BE2C (cell line): ENCODE results near the gene TGM6.

Experiments used
- DNase-seq: peaks from one replicate; pipeline ENCODE4 v3.0.0-alpha.2; 2020
- H3K27me3 ChIP-seq: fragments of 250-450 bp; sonication (Bioruptor Pico); 2 replicates; pipeline ENCODE4 v1.5.1; 2020; ENCODE audit warnings: mild to moderate bottlenecking
- H3K36me3 ChIP-seq: fragments of 250-450 bp; sonication (Bioruptor Pico); 2 replicates; pipeline ENCODE4 v1.5.1; 2020; ENCODE audit warnings: mild to moderate bottlenecking
- H3K4me1 ChIP-seq: fragments of 250-450 bp; sonication (Bioruptor Pico); 2 replicates; pipeline ENCODE4 v1.5.1; 2020
- H3K4me3 ChIP-seq: 2 replicates; pipeline ENCODE4 v1.5.1; 2011; ENCODE audit warnings: low read depth, low read length
- H3K9me3 ChIP-seq: fragments of 250-450 bp; sonication (Bioruptor Pico); 2 replicates; pipeline ENCODE4 v1.5.1; 2020
- TF ChIP-seq, protein P1 (sequence below): IDR thresholded peaks from 2 replicates; pipeline ENCODE4 v1.5.1; 2012; ENCODE audit warnings: mild to moderate bottlenecking, low read depth, low read length

Gene TGM6

DNA sequence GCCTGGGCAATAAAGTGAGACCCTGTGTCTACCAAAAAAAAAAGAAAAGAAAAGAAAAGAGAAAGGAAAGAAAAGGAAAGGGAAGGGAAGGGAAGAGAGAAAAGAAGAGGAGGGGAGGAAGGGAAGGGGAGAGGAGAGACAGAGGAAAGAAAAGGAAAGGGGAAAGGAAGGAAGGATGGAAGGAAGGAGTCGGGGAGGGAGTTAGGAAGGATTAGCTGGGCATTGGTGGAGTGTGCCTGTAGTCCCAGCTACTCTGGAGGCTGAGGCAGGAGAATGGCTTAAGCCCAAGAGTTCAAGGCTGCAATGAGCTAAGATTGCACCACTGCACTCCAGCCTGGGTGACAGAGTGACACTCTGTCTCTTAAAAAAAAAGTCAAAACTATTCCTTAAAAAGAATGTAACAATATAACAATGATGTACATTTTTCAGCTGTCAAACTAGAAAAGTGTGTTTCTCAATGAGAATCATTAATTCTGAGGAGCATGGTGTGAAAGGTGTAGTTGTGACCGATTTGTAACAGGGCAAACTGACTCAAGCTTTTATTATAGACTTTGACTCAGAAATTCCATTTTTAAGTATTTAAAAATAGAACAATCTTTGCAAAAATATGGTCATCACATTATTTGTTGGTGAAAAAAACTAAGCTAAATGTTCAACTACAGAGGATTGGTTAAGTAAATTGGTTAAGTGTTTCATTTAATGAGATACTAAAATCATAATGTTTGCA, 75.2 kb downstream of the TGM6 start:
- no peaks in the 10 kb centered on the region for H3K9me3 ChIP-seq
- no peak for DNase-seq

DNA sequence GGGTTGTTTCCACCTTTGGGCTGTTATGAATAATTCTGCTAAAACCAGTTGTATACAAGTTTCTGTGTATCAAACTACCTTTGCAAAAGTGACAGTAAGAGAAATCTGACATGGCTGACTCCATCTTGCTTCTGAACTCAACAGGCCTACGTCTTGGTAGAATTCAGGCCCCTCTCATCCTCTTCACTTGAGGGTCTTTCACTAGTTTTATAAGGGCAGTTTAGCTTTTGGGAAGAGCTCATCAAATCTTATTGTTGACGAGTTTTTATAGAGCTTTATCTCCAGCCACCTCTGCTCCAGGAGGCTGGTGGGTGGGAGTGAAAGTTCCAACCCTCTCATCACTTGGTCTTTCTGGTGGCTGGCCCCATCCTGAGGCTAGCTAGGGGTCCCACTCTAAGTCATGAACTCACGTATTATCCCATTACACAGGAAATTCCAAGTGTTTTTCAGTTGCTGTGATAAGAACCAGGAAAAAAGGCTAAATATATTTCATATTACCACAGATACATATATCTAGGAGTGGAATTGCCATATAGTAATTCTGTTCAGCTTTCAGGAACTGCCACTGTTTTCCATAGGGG, 78.3 kb downstream of the TGM6 start:
- H3K4me3 ChIP-seq, result no peak overlapping the region
- H3K27me3 ChIP-seq, result no peaks in the 10 kb centered on the region
- DNase-seq, result no peak
- TF ChIP-seq, protein P1, sequence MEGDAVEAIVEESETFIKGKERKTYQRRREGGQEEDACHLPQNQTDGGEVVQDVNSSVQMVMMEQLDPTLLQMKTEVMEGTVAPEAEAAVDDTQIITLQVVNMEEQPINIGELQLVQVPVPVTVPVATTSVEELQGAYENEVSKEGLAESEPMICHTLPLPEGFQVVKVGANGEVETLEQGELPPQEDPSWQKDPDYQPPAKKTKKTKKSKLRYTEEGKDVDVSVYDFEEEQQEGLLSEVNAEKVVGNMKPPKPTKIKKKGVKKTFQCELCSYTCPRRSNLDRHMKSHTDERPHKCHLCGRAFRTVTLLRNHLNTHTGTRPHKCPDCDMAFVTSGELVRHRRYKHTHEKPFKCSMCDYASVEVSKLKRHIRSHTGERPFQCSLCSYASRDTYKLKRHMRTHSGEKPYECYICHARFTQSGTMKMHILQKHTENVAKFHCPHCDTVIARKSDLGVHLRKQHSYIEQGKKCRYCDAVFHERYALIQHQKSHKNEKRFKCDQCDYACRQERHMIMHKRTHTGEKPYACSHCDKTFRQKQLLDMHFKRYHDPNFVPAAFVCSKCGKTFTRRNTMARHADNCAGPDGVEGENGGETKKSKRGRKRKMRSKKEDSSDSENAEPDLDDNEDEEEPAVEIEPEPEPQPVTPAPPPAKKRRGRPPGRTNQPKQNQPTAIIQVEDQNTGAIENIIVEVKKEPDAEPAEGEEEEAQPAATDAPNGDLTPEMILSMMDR, result no peak
- H3K4me1 ChIP-seq, result no peaks in the 10 kb centered on the region
- H3K36me3 ChIP-seq, result peaks cover 37% of the 10 kb centered on the region
- H3K9me3 ChIP-seq, result no peaks in the 10 kb centered on the region

More for the DNA sequence above, 75.2 kb downstream of the TGM6 start:
- Histone ChIP-seq H3K4me1 (no peaks in the 10 kb centered on the region), H3K27me3 (no peaks in the 10 kb centered on the region), H3K36me3 (peaks cover 7% of the 10 kb centered on the region), H3K4me3 (no peak overlapping the region)
- TF ChIP-seq, protein P1, result no peak

DNA sequence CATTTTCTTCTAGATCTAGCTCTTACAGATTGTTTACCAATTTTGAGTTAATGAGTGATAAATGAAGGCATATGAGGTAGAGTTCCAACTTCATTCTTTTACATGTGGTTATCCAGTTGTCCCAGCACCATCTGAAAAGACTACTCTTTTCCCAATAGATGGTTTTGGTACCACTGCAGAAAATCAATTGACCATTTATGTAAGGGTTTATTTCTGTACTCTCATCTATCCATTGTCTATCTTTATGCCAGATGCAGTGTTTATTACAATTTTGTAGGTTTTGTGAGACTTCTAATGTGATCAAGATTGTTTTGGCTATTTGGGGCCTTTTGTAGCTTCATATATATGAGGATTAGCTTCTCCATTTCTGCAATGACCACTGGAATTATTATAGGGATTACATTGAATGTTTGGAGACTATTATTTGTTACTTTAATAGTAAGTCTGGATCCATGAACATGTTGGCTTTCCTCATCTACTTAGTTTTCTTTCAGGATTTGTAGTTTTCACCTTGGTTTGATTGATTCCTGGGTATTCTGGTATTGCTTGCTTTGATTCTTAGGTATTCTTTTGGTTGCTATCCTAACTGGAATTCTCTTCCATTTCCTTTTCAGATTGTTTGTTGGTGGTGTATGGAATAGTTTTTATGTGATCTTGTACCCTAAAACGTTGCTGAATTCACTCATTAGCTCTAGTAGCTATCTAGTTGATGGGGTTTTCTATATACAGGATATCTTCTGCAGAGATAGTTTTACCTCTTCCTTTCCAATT, 79.5 kb downstream of the TGM6 start:
- no peak for DNase-seq
- TF ChIP-seq, protein P1, result no peak
- H3K9me3 ChIP-seq, result no peaks in the 10 kb centered on the region
- H3K36me3 ChIP-seq, result peaks cover 49% of the 10 kb centered on the region
- no peak overlapping the region for H3K4me3 ChIP-seq
- no peaks in the 10 kb centered on the region for H3K4me1 ChIP-seq
- H3K27me3 ChIP-seq, result no peaks in the 10 kb centered on the region

DNA sequence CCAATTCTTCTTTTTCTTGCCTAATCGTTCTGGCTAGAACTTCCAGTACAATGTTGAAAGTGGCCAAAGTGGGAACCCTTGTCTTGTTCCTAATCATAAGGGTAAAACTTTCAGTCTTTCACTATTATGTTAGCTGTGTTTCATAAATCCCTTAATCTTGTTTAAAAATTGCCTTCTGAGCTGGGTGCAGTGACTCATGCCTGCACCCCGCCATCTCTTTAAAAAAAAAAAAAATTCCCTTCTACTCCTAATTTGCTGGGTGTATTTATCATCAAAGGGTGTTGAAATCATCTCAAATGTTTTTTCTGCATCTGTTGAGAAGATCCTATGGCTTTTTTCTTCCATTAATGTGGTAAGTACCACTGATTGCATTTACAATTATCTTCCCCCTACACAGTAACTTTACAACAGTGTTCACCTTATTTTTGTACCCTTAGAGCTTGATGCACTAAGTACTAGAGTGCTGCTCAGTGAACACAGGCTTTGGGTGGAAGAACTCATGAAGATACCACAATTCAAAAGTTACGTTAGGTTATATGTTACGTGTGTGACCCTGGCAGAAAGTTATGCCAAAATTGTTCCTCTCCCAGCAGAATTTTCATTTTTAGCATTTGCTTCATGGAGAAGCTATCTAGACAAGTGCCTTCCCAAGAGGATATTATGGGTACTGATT, 80.2 kb downstream of the TGM6 start:
- TF ChIP-seq, protein P1, result no peak
- Histone ChIP-seq H3K4me1 (no peaks in the 10 kb centered on the region), H3K4me3 (no peak overlapping the region), H3K27me3 (no peaks in the 10 kb centered on the region), H3K36me3 (peaks cover 55% of the 10 kb centered on the region), H3K9me3 (no peaks in the 10 kb centered on the region)
- DNase-seq, result no peak

DNA sequence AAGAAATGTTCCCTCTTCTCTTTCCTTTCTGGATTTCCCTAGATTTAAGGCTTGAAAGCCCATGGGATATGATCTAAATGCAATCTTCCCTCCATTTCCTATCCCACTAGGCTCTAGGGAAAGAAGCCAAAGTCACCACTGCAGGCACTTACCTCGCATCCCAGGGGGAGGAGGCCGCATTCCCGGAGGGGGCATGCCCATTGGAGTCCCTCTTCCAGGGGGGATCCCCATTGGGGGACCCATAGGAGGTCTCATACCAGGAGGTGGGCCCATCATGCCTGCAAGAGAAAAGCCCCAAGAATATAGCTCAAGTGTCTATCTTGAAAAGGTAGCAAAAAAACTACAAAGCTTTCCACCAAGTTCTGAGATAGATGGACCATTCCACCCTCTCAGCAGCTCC, 81.8 kb downstream of the TGM6 start:
- peaks cover 71% of the 10 kb centered on the region for H3K36me3 ChIP-seq
- no peaks in the 10 kb centered on the region for H3K9me3 ChIP-seq

More for the DNA sequence above, 81.8 kb downstream of the TGM6 start:
- H3K27me3 ChIP-seq, result no peaks in the 10 kb centered on the region
- TF ChIP-seq, protein P1, result no peak
- H3K4me3 ChIP-seq, result no peak overlapping the region
- no peak for DNase-seq
- H3K4me1 ChIP-seq, result no peaks in the 10 kb centered on the region
